HK-2 (cell line): ENCODE data around the gene MLKL.
"Not testable (repeated sequence)": the region's sequence is repeated elsewhere in the genome, so short reads cannot be mapped to it uniquely, and the experiment has no call there.

Experiments
- DNase-seq: peaks from one replicate; pipeline ENCODE4 v3.0.0-alpha.2; 2018; ENCODE audit not compliant: unreplicated experiment

MLKL gene

GRCh38 chr16:74732707-74733350 is 32.2 kb upstream of the MLKL start:
- no peak for DNase-seq

DNA sequence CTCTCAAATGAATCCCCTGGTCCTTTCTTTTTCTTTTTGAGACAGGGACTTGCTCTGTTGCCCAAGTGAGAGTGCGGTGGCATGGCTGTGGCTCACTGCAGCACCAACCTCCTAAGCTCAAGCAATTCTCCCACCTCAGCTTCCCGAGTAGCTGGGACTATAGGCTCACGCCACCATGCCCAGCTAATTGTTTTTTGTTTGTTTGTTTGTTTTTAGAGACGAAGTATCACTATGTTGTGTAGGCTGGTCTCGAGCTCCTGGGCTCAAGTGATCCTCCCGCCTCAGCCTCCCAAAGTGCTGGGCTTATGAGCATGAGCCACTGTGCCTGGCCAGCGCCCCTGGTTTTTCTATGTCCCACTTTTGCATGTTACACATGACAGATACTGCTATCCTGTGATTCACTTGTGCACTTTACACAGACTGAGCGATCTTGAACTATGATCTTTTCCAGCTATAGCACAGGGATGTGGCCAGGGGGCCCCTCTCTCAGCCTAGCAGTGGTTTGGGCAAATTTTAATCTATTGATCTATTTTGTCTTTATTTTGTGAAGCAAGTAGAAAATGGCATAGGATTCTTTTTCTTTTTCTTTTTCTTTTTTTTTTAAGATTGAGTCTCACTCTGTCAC is 31.3 kb upstream of the MLKL start:
- DNase-seq, result no peak

DNA sequence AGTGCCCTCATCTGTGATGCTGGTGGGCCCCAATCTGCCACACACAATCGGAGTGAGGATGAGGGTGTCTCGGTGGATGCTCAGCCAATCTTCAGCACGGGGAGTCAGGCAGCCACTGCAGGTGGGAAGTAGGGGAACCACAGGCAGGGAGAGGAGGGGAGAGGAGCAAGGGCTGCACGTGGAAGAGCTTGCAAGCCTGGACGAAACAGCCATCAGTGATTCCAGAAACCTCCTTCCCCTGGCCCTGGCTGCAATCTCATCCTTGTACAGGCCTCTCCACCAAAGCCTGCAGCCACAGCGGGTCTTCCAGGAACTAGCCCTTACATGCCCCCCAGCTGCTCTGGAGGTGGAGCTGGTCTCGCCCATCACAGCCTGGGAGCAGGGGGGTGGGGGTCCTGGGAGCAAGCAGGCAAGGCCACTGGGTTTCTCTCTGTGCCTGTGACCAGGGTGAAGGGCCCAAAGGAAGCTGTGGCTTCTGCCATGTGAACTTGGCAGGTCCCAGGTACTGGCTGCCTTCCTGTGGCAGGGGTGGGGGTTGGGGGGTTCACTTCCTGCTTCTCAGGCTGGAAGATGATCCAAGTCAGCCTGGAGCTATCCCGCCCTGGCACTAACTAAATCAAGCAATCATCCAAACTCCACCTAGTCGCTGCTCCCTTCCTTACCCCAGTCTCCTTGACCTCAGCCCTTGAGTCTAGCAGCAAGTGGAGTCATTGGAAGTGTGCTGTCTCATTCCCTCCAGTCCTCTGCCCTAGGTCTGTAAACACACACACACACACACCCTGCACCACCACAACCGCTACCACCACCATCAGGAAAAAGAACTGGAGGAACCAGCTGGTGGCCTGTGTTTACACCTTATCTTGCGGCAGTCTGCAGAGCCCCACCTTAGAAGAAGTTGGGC is 29.4 kb upstream of the MLKL start:
- no peak for DNase-seq

GRCh38 chr16:74727903-74728302 is 27.2 kb upstream of the MLKL start:
- DNase-seq, result no peak

DNA sequence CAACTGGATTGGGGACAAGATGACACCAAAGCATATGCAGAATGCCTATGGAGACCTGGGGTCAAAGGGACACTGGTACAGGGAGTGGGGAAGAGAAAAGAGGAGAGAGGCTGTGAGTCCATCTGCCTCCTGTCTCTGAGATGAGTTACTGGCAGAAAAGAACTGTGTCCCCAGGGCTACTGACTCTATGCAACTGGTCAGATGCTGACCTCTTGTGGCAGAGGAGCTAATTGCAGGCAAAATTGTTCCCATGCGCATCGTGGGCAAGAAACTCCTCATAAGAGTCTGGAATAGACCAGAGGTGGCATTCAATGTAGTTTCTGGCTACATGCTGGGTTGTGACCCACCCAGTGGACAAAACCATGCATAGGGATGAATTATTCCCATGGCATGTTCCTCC is 26.1 kb upstream of the MLKL start:
- no peak for DNase-seq

DNA sequence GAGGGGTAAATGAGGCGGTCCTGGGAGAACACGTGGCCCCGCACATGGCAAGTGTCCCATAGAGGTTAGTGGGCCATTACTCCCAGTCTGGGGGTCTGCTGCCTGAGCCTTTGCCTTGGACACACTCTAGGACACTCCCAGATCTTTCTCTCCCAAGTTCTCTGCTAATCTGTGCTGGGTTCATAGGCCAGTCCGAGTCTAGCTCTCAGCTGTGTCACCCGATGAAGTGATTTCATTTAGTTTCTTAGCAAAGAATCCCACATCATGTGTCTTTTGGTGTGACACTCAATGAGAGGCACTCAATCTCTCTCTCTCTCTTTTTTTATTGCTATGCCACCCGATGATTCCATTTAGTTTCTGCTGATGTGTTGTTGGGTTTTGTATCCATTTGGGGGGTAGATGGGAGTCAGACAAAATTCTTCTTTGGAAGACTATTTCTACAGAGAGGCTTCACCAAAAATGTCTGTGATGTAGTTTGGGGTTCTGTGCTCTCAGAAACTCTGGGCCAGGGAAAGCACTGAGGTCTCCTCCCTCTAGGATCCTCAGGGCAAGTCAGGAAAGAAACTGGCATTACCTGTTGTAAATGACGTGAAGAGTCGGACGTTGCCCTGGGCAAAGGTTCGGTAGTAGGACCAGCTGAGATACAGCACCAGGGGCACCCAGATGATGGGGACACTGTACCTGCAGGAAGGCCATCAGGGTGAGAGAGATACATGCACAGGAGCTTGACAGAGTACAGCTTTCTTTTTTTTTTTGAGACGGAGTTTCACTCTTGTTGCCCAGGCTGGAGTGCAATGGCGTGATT is 25.2 kb upstream of the MLKL start:
- DNase-seq, result no peak

- no peak for DNase-seq
These were observed 24.3 kb upstream of the MLKL start for GRCh38 chr16:74724820-74725549.

GRCh38 chr16:74723256-74723655 is 22.6 kb upstream of the MLKL start:
- no peak for DNase-seq

DNA sequence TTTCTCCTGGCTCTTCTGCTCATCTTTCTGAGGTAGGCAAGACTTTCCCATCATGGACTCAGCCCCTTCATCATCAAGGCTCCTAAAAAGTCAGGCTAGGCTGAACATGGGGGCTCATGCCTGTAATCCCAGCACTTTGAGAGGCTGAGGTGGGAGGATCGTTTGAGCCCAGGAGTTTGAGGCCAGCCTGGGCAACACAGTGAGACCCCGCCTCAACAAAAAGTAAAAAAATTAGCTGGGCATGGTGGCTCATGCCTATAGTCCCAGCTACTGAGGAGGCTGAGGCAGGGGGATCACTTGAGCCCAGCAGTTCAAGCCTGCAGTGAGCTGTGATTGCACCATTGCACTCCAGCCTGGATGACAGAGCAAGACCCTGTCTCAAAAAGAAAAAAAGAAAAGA is 21.5 kb upstream of the MLKL start:
- not testable (repeated sequence) for DNase-seq

DNA sequence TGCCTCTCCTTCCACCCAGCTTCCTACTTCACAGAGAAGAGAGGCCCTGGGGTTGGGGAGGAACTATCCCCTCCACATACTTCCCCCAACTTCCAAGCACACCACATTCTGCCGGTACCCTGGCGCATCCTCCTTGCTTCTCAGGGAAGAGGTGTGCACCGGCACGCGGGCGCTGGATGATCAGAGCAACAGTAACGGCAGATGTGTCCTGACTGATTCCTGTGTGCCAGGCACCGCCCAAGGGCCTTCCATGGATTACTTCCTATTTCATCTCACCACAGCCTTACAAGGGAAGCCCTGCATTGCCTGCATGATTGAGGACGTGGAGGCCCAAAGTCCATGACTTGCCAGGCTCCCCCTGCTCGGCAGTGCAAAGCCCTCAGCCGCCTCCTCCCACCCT is 21.1 kb upstream of the MLKL start:
- no peak for DNase-seq

DNA sequence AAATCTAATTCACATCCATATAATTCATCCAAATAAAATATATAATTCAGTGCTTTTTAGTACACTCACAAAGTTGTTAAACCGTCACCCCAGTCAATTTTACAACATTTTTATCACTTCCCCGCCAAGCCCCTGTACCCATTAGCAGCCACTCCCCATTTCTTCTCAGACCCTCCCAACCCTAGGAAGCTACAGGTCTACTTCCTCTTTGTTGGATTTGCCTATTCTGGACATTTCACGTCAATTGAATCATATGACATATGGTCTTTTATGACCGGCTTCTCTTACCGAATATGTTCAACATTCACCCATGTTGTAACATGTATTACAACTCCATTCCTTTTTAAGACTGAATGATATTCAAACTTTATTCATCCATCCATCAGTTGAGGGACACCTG is 19.9 kb upstream of the MLKL start:
- no peak for DNase-seq

- no peak for DNase-seq
These were observed 18.3 kb upstream of the MLKL start for GRCh38 chr16:74718741-74719610.

GRCh38 chr16:74718140-74718539 is 17.5 kb upstream of the MLKL start:
- no peak for DNase-seq

GRCh38 chr16:74717367-74717766 is 16.7 kb upstream of the MLKL start:
- DNase-seq, result no peak

GRCh38 chr16:74716355-74716754 is 15.7 kb upstream of the MLKL start:
- no peak for DNase-seq

GRCh38 chr16:74713876-74714275 is 13.2 kb upstream of the MLKL start:
- DNase-seq, result no peak

GRCh38 chr16:74713325-74713724 is 12.7 kb upstream of the MLKL start:
- no peak for DNase-seq

GRCh38 chr16:74711938-74712337 is 11.3 kb upstream of the MLKL start:
- DNase-seq, result no peak

GRCh38 chr16:74710401-74710800 is 9.7 kb upstream of the MLKL start:
- DNase-seq, result no peak

- peak; percentile 76 for DNase-seq
These were observed 8.8 kb upstream of the MLKL start for GRCh38 chr16:74709441-74709877.
